Mononuclear cell (primary cell): Measurements from ENCODE around the gene MICAL2. TPM values are rescaled to one million over a fixed set of nuclear protein-coding genes. Genes with fewer than 3 reads are reported as not detected.

Experiments used
- H3K27me3 ChIP-seq: 2 replicates; pipeline ENCODE4 v1.6.0; 2011; ENCODE audit warnings: low read length, control low read depth; ENCODE audit not compliant: insufficient read depth
- H3K4me1 ChIP-seq: 2 replicates; pipeline ENCODE4 v1.5.1; 2011; ENCODE audit warnings: mild to moderate bottlenecking, low read length, control low read depth; ENCODE audit not compliant: insufficient read depth
- H3K4me3 ChIP-seq: 2 replicates; pipeline ENCODE4 v1.5.1; 2011; ENCODE audit warnings: mild to moderate bottlenecking, low read length, moderate library complexity
- H3K9me3 ChIP-seq: 2 replicates; pipeline ENCODE4 v1.5.1; 2011; ENCODE audit warnings: low read depth, mild to moderate bottlenecking, control low read depth, low read length
- total RNA-seq: library from RNA; depleted of rRNA; stranded (reverse); fragments of >200 nt; gene quantifications from one replicate; pipeline ENCODE4 v1.2.3, GENCODE V29; 2012

The MICAL2 gene
- total RNA-seq, 1 donor: 14.5 TPM

DNA sequence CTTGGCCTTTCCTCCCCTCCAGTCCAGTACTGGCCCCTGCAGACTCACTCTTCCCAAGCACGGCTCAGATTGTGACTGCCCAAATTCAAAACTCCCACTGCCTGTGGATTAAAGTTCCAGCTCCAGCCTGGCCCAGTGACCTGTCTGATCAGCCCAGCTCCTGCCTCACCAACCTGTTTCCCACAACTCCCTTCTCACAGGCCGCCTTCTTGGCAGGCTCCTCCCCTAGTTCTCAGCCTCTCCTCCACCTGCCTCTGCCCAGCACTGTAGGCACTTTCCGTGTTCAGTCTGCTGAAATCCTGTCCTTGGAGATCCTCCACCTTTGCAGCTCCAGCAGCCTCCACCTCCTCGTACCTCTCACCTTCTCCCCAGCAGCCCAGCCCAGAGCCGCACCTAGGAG lies 68.6 kb downstream of the MICAL2 start:
- H3K9me3 ChIP-seq: no peaks in the 10 kb centered on the region
- H3K27me3 ChIP-seq: no peaks in the 10 kb centered on the region
- peaks cover 23% of the 10 kb centered on the region for H3K4me1 ChIP-seq
- H3K4me3 ChIP-seq: no peak overlapping the region

DNA sequence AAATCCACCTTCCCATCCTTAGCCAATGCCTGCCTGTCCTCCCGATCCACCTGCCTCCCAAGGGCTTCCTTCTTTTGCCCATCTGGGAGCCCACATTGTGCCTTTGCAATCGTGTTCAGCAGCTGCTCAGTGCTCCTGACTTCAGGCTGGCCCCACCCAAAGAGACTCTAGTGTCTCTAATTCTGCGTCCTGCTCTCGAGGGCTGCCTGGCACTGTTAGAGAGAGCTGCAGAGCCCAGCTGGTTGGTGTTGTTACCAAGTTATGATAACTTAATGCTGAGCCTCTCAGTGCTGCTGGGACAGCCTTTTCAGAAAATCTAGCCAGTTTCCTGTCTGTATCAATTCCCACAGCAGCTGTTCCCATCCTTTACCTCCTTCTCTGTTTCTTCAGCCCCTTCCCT lies 69.1 kb downstream of the MICAL2 start:
- H3K9me3 ChIP-seq: no peaks in the 10 kb centered on the region
- peaks cover 20% of the 10 kb centered on the region for H3K4me1 ChIP-seq
- H3K4me3 ChIP-seq: no peak overlapping the region
- no peaks in the 10 kb centered on the region for H3K27me3 ChIP-seq

DNA sequence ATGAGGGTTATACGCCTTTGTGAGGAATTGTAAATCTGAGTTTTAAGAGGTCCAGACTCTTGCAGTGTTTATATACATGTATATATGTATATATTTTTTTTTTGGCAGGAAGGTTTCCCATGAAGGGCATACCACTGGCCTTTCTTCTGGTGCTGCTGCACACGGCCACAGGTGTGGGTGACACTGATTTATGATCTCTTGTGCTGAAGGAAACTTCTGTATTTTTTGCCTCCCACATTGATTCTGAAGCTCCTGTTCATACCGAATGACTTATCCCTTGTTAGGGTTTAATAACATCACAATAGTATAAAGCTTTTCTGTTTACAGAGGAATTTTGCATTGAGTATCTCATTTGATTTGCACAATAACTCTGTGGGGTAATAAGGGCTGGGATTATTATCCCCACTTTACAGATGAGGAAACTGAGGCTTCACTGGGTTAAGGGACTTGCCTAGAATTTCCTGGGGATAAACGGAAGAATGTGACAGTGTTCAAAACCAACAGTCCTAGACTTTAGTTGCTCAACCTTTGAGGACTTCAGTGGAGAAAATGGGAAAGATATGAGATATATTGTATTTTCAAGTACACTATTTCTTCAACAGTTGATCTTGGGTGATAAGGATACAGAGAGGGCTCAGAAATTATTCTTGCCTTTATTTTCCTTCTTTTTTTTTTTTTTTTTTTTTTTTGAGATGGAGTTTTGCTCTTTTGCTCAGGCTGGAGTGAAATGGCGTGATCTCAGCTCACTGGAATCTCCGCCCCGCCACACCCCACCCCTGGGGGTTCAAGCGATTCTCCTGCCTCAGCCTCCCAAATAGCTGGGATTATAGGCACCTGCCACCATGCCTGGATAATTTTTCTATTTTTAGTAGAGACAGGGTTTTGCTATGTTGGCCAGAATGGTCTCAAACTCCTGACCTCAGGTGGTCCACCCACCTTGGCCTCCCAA lies 70.1 kb downstream of the MICAL2 start:
- no peaks in the 10 kb centered on the region for H3K27me3 ChIP-seq
- no peak overlapping the region for H3K4me3 ChIP-seq
- peaks cover 10% of the 10 kb centered on the region for H3K4me1 ChIP-seq
- H3K9me3 ChIP-seq: no peaks in the 10 kb centered on the region

DNA sequence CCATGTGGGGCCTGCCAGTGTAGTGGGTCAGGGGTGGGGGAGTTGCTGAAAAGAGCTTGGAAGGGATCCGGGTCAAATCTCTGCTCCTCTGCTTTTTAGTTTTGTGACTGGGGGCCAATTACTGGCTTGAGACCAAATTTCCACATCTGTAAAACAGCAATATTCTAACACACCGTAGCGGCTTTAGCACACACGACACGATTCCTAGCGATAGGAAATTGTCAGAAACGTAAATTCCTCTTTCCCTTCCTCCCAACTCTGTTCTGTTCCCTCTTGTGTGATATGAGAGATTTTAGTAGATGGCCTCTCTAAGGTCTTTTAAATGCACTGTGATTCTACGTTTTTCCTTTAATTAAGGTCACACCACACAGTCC lies 71.9 kb downstream of the MICAL2 start:
- Histone ChIP-seq H3K27me3 (no peaks in the 10 kb centered on the region), H3K4me1 (peaks cover 9% of the 10 kb centered on the region), H3K9me3 (no peaks in the 10 kb centered on the region), H3K4me3 (no peak overlapping the region)

DNA sequence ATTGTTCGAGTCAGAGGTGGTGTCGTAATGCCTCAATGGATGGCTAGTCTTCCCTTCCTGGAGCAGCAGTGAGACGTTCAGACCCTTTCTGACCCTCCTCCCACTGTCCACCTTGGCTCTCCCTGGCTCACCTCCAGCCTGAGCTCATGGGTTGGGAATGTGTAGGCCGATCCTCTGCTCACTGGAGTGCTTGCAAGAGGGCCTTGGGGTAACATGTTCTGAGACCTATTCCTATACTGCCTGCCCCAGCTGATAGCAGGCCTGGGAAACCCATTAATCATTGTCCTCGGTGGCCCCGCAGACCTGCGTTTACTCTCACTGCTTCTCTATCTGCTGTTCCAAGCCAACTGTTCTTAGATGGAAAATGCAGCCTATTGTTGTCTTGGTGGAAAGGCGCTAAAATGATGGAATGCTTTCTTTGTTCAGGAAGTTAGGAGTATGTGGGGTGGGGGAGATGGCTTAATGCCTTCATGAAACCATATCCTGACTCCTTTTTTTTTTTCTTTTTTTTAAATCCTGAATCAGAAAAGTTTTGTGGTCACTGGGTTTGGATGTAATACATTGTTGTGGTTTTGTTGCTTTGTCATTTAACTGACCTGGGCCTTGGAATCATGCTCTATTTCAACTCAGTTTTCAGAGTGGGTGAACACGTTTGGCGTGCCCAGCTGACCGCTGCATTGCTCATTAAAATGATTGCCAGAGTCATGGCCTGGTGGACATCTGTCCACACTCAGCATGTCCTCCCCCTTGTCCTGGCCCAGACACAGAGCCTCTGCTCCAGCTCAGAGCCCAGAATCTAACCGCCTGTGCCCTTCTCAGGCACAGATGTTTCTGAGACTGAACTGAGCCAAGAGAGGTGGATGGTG lies 72.5 kb downstream of the MICAL2 start:
- no peaks in the 10 kb centered on the region for H3K9me3 ChIP-seq
- no peak overlapping the region for H3K4me3 ChIP-seq
- peaks cover 9% of the 10 kb centered on the region for H3K4me1 ChIP-seq
- no peaks in the 10 kb centered on the region for H3K27me3 ChIP-seq

DNA sequence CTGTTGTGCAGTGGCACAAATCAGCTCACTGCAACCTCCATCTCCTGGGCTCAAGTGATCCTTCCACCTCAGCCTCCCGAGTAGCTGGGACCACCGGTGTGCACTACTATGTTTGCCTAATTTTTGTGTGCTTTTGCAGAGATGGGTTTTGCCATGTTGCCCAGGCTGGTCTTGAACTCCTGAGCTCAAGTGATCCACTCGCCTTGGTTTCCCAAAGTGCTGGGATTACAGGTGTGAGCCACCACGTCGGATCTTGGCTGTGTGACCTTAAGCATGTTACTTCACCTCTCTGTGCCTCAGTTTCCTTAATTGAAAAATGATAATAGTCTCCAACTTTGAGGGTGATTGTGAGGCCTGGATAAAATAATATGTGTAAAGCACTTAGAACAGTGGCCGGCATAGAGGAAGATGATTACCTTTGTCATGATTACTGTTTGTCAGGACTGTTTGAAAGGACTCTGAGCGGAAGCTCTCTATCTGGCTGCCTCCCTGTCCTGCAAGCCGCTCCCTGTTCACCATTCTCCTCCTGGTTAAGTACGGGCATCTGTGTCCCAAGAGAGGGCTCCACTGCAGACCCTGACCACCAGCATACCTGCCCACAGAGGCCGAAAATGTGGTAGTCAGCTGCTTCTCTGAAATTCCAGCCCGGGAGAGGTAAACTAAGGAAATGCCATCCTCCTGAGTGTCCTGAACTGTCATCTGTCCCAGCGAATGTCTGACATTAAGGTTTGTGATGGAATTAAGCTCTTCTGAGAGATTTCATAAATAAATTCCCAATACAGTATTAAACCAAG lies 73.6 kb downstream of the MICAL2 start:
- Histone ChIP-seq H3K4me1 (peaks cover 9% of the 10 kb centered on the region), H3K9me3 (no peaks in the 10 kb centered on the region), H3K27me3 (no peaks in the 10 kb centered on the region), H3K4me3 (no peak overlapping the region)

DNA sequence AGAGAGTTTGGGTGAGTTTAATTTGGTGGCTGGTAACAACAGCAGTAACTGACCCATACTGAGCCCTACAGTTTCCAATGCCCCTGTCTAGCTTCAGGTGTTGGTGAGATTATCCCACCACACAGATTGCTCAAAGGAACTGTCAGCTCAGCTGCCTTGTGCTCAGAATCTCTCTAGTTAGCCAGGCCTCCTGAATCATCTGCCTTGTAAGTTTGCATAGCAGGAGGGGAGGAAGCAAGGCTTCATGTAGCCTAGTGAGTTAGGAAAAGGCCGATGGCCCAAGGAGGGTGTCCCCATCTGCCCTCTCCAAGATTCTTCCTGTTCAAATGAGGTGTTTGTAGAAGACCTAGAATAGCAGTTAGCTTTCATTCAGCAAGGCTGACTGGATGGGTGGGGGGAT lies 74.3 kb downstream of the MICAL2 start:
- H3K4me1 ChIP-seq: peaks cover 9% of the 10 kb centered on the region
- no peaks in the 10 kb centered on the region for H3K27me3 ChIP-seq
- no peaks in the 10 kb centered on the region for H3K9me3 ChIP-seq
- H3K4me3 ChIP-seq: no peak overlapping the region

DNA sequence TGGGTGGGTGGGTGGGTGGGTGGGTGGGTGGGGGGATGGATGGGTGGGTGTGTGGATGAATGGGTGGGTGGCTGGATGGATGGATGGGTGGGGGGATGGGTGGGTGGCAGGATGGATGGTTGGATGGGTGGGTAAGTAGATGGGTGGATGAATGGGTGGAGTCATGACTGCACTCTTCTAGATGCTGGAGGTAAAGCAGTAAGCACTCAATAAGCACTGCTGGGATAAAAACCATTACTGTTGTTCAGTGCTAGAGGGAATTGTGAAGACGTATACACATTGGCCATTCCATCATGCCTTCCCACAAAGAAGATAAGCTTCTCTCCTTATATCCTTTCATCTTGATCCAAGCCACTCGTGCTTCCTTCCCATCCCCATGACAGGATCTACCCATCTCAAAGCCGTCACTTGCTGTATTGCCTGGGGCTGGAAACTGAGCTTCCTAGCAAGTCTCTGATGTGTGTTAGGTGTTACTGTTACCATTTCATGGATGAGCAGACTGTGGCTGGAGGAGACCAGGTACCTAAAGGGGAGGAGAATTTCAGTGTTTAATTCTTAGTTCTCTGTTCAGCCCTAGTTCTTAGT lies 74.8 kb downstream of the MICAL2 start:
- Histone ChIP-seq H3K4me1 (peaks cover 9% of the 10 kb centered on the region), H3K27me3 (no peaks in the 10 kb centered on the region), H3K4me3 (no peak overlapping the region), H3K9me3 (no peaks in the 10 kb centered on the region)

DNA sequence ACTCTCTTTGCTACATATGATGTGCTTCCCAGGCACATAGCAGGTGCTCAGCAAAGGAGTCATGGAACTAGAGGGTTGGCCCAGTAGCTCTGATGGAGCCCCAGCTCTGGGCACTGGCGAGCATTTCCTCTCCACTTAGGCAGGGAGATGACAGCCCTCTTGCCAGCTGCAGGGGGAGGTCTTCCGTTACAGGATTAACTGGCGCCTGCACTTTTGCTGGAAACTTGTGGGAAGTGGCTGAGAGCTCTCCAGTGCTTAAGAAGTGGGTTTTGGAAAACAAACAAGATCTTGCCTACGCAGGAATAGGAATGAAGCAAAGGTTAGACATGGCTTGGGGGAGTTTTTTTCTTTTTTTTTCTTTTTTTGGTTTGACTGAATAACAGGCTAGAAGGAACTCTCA lies 75.5 kb downstream of the MICAL2 start:
- H3K4me1 ChIP-seq: peaks cover 9% of the 10 kb centered on the region
- H3K4me3 ChIP-seq: no peak overlapping the region
- H3K27me3 ChIP-seq: no peaks in the 10 kb centered on the region

DNA sequence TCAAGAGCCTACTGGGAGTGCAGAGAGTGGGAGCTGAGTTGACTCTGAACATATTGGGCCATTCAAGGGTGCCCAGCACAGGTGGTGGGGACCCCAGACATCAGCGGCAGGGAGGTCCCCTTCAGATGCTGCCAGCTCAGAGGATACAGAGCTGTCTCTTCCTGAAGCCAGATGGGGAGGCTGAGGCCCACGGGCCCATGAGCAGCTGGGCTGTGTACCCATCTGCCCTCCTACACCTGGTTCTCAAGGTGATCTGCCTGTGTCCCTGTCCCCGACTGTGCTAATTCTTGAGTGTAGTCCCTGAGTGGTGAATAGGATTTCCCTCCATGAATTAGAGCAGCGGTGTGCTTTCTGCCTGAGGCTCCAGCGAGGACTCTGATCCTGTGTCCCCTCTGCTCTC lies 76.3 kb downstream of the MICAL2 start:
- H3K27me3 ChIP-seq: no peaks in the 10 kb centered on the region
- H3K4me3 ChIP-seq: no peak overlapping the region
- H3K9me3 ChIP-seq: no peaks in the 10 kb centered on the region
- H3K4me1 ChIP-seq: peaks cover 9% of the 10 kb centered on the region

More for the DNA sequence above, 75.5 kb downstream of the MICAL2 start:
- H3K9me3 ChIP-seq: no peaks in the 10 kb centered on the region

DNA sequence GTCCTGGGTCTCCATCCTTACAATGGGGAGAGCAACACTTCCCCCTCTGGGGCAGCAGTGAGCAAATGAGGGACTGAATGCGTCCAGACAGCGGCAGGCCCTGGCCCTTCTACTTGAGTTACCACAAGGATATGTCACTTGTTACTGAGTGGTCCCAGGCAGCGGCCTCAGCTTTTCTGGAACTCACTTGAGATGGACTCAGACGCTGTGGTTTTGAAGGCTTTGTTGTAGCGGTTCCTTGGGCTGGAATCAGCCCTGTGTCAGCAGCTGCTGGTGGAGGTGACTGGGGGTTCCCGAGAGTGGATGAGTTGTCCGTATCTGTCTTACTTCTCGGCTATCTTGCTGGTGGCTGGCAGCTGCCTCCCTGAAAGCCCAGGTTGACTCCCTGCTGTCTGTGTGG lies 77.0 kb downstream of the MICAL2 start:
- H3K9me3 ChIP-seq: no peaks in the 10 kb centered on the region
- H3K27me3 ChIP-seq: no peaks in the 10 kb centered on the region
- peaks cover 9% of the 10 kb centered on the region for H3K4me1 ChIP-seq
- H3K4me3 ChIP-seq: no peak overlapping the region

DNA sequence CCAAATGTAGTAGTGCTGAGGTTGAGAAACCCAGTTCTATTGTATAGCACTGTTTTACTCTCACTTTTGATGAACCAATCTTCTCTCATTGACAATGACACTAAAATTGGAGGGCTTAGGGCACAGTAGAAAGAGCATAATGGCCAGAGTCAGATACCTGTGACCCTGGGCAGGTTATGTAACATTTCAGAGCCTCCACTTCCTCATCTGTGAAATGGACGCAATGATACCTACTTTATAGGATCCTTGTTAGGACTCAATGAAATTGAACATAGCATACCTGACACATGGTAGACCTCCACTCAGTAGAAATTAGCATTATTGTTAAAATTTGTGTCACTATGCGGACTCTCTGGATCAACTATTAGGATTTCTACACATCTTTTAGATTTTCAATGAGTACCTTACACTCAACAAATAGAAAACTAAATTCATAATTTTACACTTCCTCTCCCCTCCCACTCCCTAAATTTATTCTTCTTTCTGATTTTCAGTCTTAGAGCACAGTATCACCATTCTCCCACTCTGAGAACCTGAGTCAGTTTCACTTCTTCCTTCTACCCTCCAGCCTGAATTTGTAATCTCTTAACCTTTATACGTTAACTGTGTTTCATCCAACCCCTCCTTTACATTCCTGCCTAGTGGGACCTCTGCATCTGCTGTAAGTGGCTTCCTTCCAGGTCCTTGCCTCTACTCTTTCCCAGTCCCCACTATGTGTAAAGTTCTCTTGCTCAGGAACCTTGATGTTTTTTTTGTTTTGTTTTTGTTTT lies 78.3 kb downstream of the MICAL2 start:
- peaks cover 7% of the 10 kb centered on the region for H3K4me1 ChIP-seq
- H3K27me3 ChIP-seq: no peaks in the 10 kb centered on the region
- no peak overlapping the region for H3K4me3 ChIP-seq
- H3K9me3 ChIP-seq: no peaks in the 10 kb centered on the region

DNA sequence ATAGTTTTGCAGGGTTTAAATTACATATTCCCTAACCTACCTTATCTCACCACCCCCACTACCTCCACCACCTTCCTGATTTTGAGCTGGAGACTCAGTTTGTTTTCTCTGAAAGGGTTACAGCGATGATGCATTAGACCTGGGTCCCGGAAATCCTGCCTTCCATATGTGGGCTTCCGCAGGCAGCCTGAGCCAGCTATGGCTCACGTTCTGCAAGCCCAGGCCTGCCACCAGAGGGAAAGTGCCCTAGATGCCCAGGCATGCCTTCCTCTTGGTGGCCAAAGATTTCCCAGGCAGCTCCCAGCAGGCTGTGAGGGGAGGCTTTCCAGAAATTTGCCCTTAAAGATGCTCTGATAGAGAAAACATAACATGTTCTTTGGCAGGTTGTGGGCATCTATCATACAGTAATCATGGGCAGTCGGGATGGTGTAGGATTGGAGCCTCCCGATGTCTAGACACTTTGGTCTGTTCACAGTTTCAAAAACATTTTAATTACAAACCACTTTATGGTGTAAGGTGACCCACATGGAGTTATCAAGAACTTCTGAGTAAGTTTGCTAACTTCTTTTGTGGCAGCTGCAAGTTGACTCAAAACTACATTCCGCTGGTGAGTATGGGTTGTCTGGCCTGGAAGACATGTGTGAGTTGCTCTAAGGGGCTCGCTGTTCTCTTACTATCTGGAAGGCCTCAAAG lies 79.3 kb downstream of the MICAL2 start:
- no peaks in the 10 kb centered on the region for H3K27me3 ChIP-seq
- H3K4me1 ChIP-seq: peaks cover 7% of the 10 kb centered on the region
- H3K9me3 ChIP-seq: no peaks in the 10 kb centered on the region
- H3K4me3 ChIP-seq: no peak overlapping the region
